ENCODE results near the gene DPP4. TPM values are rescaled to one million over a fixed set of nuclear protein-coding genes. Genes with fewer than 3 reads are reported as not detected.

DPP4 gene
- total RNA-seq, 1 donor from 2014 or later = 55.9 TPM

GRCh38 chr2:162084536-162084935 is 10.5 kb upstream of the DPP4 start:
- Mint-ChIP-seq H3K27me3 (peaks cover 4% of the 10 kb centered on the region), H3K36me3 (no peaks in the 10 kb centered on the region), H3K4me1 (ENCODE audit: unreplicated experiment) (no peaks in the 10 kb centered on the region), H3K27ac (no peak overlapping the region), H3K4me3 (no peak overlapping the region), H3K9me3 (no peaks in the 10 kb centered on the region)
- no peak for DNase-seq (ENCODE audit: extremely low spot score, unreplicated experiment)
- TF ChIP-seq, protein P1, sequence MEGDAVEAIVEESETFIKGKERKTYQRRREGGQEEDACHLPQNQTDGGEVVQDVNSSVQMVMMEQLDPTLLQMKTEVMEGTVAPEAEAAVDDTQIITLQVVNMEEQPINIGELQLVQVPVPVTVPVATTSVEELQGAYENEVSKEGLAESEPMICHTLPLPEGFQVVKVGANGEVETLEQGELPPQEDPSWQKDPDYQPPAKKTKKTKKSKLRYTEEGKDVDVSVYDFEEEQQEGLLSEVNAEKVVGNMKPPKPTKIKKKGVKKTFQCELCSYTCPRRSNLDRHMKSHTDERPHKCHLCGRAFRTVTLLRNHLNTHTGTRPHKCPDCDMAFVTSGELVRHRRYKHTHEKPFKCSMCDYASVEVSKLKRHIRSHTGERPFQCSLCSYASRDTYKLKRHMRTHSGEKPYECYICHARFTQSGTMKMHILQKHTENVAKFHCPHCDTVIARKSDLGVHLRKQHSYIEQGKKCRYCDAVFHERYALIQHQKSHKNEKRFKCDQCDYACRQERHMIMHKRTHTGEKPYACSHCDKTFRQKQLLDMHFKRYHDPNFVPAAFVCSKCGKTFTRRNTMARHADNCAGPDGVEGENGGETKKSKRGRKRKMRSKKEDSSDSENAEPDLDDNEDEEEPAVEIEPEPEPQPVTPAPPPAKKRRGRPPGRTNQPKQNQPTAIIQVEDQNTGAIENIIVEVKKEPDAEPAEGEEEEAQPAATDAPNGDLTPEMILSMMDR (conservative IDR thresholded peaks at IDR 0.05) = no peak

- no peaks in the 10 kb centered on the region for H3K4me1 Mint-ChIP-seq (ENCODE audit: unreplicated experiment)
- no peaks in the 10 kb centered on the region for H3K36me3 Mint-ChIP-seq
- H3K27me3 Mint-ChIP-seq = peaks cover 7% of the 10 kb centered on the region
- TF ChIP-seq, protein P1 (conservative IDR thresholded peaks at IDR 0.05) = no peak
- H3K4me3 Mint-ChIP-seq = no peak overlapping the region
- H3K9me3 Mint-ChIP-seq = peaks cover 6% of the 10 kb centered on the region
- DNase-seq (ENCODE audit: extremely low spot score, unreplicated experiment) = no peak
- H3K27ac Mint-ChIP-seq = no peak overlapping the region
These were observed 8.7 kb upstream of the DPP4 start for GRCh38 chr2:162082681-162083080.

GRCh38 chr2:162082036-162082435 is 8.0 kb upstream of the DPP4 start:
- Mint-ChIP-seq H3K4me3 (no peak overlapping the region), H3K27me3 (peaks cover 7% of the 10 kb centered on the region), H3K27ac (no peak overlapping the region), H3K36me3 (no peaks in the 10 kb centered on the region), H3K9me3 (peaks cover 6% of the 10 kb centered on the region), H3K4me1 (ENCODE audit: unreplicated experiment) (no peaks in the 10 kb centered on the region)
- TF ChIP-seq, protein P1 (conservative IDR thresholded peaks at IDR 0.05) = no peak
- no peak for DNase-seq (ENCODE audit: extremely low spot score, unreplicated experiment)

GRCh38 chr2:162079514-162079913 is 5.5 kb upstream of the DPP4 start:
- H3K27ac Mint-ChIP-seq = no peak overlapping the region
- no peak overlapping the region for H3K4me3 Mint-ChIP-seq
- no peak for DNase-seq (ENCODE audit: extremely low spot score, unreplicated experiment)
- TF ChIP-seq, protein P1 (conservative IDR thresholded peaks at IDR 0.05) = no peak
- H3K4me1 Mint-ChIP-seq (ENCODE audit: unreplicated experiment) = peaks cover 6% of the 10 kb centered on the region
- H3K27me3 Mint-ChIP-seq = peaks cover 26% of the 10 kb centered on the region
- peaks cover 6% of the 10 kb centered on the region for H3K9me3 Mint-ChIP-seq
- H3K36me3 Mint-ChIP-seq = no peaks in the 10 kb centered on the region

- H3K36me3 Mint-ChIP-seq = no peaks in the 10 kb centered on the region
- no peak overlapping the region for H3K27ac Mint-ChIP-seq
- H3K9me3 Mint-ChIP-seq = peaks cover 6% of the 10 kb centered on the region
- TF ChIP-seq, protein P1 (conservative IDR thresholded peaks at IDR 0.05) = no peak
- DNase-seq (ENCODE audit: extremely low spot score, unreplicated experiment) = no peak
- H3K27me3 Mint-ChIP-seq = peaks cover 44% of the 10 kb centered on the region
- H3K4me1 Mint-ChIP-seq (ENCODE audit: unreplicated experiment) = peaks cover 27% of the 10 kb centered on the region
- peak overlapping the region; percentile 29 for H3K4me3 Mint-ChIP-seq
These were observed 1.7 kb upstream of the DPP4 start for GRCh38 chr2:162075689-162076132.
